Kidney capillary endothelial cell (primary cell): ENCODE measurements around the gene CLDN19.
A peak's percentile ranks its signal among the peaks of the same experiment; 100 is the strongest.

Source experiments
- DNase-seq: peaks from one replicate; pipeline ENCODE4 v3.0.0-alpha.2; 2018; ENCODE audit warnings: low spot score

The CLDN19 gene

GRCh38 chr1:42739753-42740700 lies at the start of gene CLDN19:
TSS of gene CLDN19 (minus strand) at chr1:42740236. CDS start at chr1:42740063, 173 bp downstream.
- DNase-seq = no peak

GRCh38 chr1:42788021-42788420 lies 48.0 kb upstream of the CLDN19 start:
- no peak for DNase-seq

- DNase-seq = no peak
Measured at GRCh38 chr1:42786097-42786496, 46.1 kb upstream of the CLDN19 start.

- peak; percentile 40 for DNase-seq
Measured at GRCh38 chr1:42784946-42785693, 45.1 kb upstream of the CLDN19 start, which contains the start of gene TMEM269. TSS of gene TMEM269 (plus strand) at chr1:42784991. CDS start at chr1:42789894, 4,903 bp downstream.

- no peak for DNase-seq
Measured at GRCh38 chr1:42784547-42784945, 44.5 kb upstream of the CLDN19 start.

GRCh38 chr1:42783092-42783491 lies 43.1 kb upstream of the CLDN19 start:
- DNase-seq = no peak

GRCh38 chr1:42780176-42780575 lies 40.1 kb upstream of the CLDN19 start:
- DNase-seq = no peak

GRCh38 chr1:42779725-42780124 lies 39.7 kb upstream of the CLDN19 start:
- no peak for DNase-seq

- DNase-seq = peak; percentile 42
Measured at GRCh38 chr1:42777852-42778251, 37.8 kb upstream of the CLDN19 start.

- DNase-seq = no peak
Measured at GRCh38 chr1:42776502-42776901, 36.5 kb upstream of the CLDN19 start.

- DNase-seq = no peak
Measured at GRCh38 chr1:42774928-42775526, 35.0 kb upstream of the CLDN19 start.

GRCh38 chr1:42773420-42773819 lies 33.4 kb upstream of the CLDN19 start:
- no peak for DNase-seq

GRCh38 chr1:42769811-42770210 lies 29.8 kb upstream of the CLDN19 start:
- no peak for DNase-seq

GRCh38 chr1:42768172-42768571 lies 28.1 kb upstream of the CLDN19 start:
- DNase-seq = no peak

- no peak for DNase-seq
Measured at GRCh38 chr1:42767510-42768000, 27.5 kb upstream of the CLDN19 start.

GRCh38 chr1:42766741-42767509 lies 26.9 kb upstream of the CLDN19 start, which contains the start of the genes C1orf50 and P3H1:
TSS of gene C1orf50 (plus strand) at chr1:42767249. CDS start at chr1:42767312, 63 bp downstream.
TSS of gene P3H1 (minus strand) at chr1:42767028. CDS start at chr1:42766971, 57 bp downstream.
- peak; percentile 95 for DNase-seq

- peak; percentile 52 for DNase-seq
Measured at GRCh38 chr1:42765832-42766740, 26.1 kb upstream of the CLDN19 start.

GRCh38 chr1:42765269-42765668 lies 25.2 kb upstream of the CLDN19 start:
- no peak for DNase-seq

- no peak for DNase-seq
Measured at GRCh38 chr1:42762269-42762668, 22.2 kb upstream of the CLDN19 start.

GRCh38 chr1:42761567-42761966 lies 21.5 kb upstream of the CLDN19 start:
- no peak for DNase-seq
